GM18867 (cell line): ENCODE data around the gene TC2N.
"Not testable (repeated sequence)": the region's sequence is repeated elsewhere in the genome, so short reads cannot be mapped to it uniquely, and the experiment has no call there.

Experiments
- ATAC-seq: cut with Tn5 transposase; IDR thresholded peaks from one replicate; pipeline ENCODE4 v1.9.1; 2021; ENCODE audit warnings: mild to moderate bottlenecking, moderate library complexity; ENCODE audit not compliant: unreplicated experiment

TC2N gene

GRCh38 chr14:91870890-91871289, 3.6 kb upstream of the TC2N start:
- ATAC-seq, result no peak

- ATAC-seq, result no peak
Measured at GRCh38 chr14:91870001-91870400, 2.7 kb upstream of the TC2N start.

- ATAC-seq, result no peak
Measured at GRCh38 chr14:91869556-91869955, 2.2 kb upstream of the TC2N start.

GRCh38 chr14:91866511-91867295, 633 bp downstream of the TC2N start:
- no peak for ATAC-seq

DNA sequence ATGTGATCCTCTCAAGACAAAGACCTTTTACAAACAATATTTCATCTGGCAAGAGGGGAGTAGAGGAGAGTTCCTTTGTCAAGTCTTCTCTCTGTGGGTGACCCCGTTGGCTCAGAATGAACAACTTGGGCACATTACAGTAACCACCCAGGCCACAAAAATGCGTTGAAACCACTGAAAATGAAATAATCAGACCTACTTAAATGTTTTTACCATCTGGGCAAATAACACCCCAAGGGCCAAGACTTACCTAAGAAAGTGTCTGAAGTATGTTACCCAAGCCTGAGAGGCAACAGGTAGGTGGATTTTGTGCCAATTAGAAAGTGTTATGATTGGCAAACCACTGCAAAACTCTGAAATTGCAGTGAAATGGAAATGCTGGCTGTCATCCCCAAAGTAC, 1.3 kb downstream of the TC2N start:
- no peak for ATAC-seq

- no peak for ATAC-seq
Measured at GRCh38 chr14:91862417-91862816, 4.9 kb downstream of the TC2N start.

DNA sequence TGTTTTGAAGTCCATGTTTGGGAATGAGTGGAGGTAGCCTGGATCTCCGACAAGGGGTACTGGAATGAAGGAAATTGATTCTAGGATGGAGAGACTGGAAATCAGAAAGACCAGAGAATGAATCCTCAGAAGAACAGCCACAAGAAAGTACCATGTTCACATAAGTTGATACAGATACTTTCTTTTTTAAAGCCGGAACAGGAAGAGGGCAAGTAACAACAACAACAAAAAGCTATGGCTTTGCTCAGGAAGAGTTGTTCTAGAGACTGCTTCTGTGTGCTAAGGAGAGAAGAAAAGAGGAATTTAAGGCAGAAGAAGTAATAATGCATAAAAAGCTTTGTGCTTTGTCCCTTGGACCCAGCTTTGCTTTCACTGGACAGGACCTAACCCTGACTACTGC, 6.2 kb downstream of the TC2N start:
- ATAC-seq, result no peak

DNA sequence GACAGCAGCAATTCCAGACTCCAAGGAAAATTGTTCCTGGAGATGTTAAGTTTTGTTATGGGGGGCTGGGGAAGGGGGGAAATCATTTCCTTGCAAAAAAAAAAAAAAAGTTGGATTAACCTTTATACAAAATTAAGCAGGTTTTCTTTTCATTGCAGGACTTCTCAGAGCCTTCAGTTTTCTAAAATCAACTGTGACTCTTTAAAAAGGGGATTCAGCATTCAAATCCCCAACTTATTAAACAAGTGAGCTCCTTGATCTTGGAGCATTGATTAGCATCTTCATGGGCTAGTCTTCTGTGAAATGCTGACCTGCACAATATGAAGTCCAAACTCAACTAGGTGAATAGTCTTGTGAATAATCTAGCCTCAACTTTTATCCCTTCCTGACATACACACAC, 7.1 kb downstream of the TC2N start:
- ATAC-seq, result no peak

DNA sequence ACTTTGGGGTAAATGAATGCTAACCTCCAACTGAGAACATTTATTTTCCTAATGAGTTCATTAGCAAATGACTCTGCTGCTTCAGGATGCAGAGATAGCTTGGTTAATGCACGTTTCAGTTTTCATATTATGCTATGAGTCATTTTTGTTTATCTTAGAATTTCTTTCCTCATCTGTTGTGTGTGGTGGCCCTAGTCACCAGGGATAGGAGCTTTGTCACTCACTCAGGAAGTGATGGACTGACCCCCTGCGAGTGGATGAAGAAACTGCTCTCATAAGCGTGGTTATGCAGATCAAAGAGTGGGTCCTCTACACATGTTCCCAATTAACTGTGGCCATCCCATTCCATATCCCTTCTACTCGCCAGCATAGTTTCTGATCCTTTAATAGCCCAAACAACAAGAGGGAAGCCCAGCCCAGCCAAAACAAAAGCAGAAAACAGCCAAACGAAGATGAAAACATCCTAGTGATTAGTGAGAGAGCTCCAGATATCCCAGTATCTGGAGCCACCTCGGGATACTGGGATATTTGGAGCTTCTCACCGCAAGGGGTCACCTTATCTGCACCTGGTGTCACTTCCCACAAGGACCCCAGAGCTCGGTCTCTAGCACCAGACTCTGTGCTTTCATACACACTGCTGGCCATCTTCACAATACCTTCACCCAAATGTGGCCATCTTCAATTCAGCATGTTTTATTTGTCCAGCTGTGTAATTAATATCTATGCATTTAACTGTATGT, 8.6 kb downstream of the TC2N start:
- ATAC-seq, result peak; percentile 78

DNA sequence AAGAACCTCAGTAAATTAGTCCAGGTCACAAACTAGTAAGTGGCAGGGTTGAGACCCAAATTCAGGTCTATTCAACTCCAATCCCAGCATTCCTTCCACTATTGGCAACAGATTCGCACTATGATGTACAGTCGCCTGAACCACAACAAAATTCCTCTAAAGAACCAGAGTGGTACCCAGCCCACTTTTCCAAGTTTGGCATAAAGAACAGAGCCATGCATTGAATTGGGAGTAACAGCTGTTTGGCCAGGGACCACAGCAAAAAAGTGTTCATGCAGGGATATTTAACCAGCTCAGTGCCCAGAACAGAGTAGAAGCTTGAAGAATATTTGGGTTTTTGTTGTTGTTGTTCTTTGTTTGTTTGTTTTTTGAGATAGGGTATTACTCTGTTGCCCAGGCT, 9.7 kb downstream of the TC2N start:
- ATAC-seq, result no peak

DNA sequence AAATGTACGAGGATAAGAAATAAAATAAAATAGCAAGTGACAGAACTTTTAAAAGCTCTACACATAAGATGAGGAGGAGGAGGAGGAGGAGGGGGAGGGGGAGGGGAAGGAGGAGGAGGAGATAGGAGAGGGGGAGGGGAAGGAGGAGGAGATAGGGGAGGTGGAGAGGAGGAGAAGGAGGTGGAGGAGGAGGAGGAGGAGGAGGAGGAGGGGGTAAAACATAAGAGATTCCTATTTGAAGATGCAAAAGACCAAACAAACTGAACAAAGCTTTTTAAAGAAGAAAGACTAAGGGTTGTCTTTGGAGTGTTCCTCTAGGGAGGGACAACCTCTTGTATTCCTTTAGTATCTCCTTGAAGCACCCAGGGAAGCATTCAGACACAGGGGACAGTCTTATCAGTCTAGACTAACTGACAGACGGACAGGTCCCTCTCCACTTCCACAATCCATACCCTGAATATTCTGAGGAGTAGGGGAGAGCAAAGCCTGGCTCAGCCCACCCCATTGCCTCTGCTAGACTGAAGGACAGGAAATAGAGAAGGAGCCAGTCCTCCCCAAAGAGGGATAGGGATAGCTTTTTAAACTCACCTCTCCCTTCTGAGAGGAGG, 12.9 kb downstream of the TC2N start:
- no peak for ATAC-seq

DNA sequence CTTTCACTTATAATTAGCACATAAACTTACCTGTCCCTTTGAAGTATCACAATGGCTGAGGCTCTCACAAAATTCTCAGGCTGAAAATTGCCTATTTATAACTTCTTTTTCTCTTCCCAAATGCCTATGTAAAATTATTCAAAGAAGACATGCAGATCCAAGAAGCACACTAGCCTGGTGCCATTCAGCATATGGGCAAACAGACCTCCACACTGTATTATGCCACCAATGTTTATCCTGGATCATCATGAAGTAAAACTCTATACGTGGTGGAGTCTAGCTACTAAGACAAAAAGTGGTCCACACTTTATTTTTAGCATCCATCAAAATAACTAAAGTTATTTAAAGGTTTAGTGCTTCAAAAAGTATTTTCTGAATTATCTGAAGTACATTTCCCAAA, 15.8 kb downstream of the TC2N start:
- no peak for ATAC-seq

GRCh38 chr14:91848504-91849001, 18.8 kb downstream of the TC2N start:
- ATAC-seq, result no peak

DNA sequence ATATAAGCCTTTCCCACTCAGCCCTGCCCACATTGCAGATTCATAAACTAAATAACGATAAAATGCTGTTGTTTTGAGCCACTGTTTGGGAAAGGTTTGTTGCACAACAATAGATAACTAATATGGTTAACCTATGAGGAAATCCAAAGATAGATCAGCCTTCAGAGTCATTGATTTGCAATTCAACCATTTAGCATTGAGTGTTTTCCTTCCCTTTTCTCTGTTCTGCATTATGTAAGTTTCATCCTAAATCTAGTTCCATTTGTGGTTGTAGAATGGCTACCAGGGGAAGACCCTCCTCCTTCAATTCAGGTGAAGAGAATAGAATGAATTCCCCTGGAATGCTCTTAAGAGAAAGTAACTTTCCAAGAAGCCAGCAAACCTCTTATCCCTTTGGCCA, 19.6 kb downstream of the TC2N start:
- ATAC-seq, result no peak

GRCh38 chr14:91845652-91846051, 21.7 kb downstream of the TC2N start:
- no peak for ATAC-seq

DNA sequence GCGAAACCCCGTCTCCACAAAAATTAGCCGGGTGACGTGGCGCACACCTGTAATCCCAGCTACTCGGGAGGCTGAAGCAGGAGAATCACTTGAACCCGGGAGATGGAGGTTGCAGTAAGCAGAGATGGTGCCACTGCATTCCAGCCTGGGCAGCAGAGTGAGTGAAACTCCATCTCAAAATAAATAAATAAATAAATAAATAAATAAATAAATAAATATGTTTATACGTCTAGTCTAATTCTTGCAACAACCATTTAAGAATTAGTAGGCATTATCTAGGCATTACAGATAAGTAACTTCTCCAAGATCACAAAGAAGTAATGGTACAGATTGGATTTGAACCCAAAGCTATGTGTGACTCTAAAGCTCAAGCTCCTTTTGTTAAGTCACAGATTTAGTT, 22.3 kb downstream of the TC2N start:
- not testable (repeated sequence) for ATAC-seq

GRCh38 chr14:91844029-91844428, 23.3 kb downstream of the TC2N start:
- ATAC-seq, result no peak

DNA sequence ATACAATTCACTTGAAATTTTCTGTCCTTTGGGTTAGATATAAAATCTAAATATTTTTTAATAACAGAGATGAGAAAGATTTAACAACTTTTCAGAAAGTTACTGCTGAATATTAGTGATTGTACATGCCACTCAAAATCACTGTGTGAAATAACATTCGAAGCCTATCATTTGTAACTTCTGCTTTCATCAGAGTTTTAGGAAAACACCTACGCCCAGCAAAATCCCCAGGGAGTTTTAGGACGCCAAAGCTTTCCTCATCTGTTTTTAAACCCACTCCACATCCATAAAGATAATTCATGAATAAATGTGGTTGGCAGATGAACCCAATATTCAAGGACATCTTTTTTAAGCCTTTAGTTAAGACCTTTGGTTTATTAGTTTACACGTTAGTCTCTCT, 23.9 kb downstream of the TC2N start:
- no peak for ATAC-seq

DNA sequence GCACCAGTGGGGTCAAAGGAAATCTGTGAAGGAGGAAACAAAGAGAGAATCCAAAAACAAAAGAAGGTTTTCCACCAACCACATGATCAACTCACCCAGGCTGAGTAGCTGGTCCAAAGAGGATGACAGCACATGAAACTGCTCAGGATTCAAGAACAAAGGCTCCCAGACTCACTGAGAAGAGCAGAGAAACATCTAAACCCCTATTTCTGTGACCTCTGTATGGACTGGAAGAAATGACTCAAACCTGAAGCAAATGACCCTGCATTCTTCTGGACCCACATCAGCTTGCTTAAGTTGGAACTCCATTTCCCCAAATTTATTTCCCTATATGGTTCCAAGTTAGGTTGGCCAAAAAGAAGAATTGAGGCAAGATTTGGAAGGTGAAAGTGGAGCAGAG, 26.3 kb downstream of the TC2N start:
- no peak for ATAC-seq

DNA sequence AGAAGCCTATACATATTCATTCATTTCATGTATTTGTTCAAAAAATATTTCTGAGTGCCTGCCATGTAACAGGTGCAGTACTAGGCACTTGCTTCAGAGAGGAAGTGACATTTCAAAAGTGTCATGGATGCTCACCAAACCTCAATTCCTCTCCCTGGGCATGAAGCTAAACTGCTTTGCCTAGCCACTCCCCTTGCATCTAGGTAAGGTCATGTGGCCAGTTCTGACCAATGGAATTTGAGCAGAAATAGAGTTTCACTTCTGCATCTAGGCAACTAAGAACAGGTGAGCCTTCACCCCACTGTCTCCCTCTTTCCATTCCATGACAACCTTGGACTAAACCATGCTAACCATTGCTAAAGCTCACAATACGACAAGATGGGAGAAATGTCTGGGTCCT, 27.6 kb downstream of the TC2N start:
- no peak for ATAC-seq

- ATAC-seq, result no peak
Measured at GRCh38 chr14:91837076-91837475, 30.3 kb downstream of the TC2N start.
